Lower leg skin (tissue), 4 donors: ENCODE data around the gene SH3RF2. TPM values are rescaled to one million over a fixed set of nuclear protein-coding genes. Genes with fewer than 3 reads are reported as not detected.

Experiments used
- DNase-seq, 2 donors: peaks; one replicate each; pipeline ENCODE4 v3.0.0-alpha.2; 2019; ENCODE audit warnings: low spot score in 2 of 2
- H3K4me3 ChIP-seq: fragments of 200-600 bp; sonication (generic); 2 replicates; pipeline ENCODE4 v1.5.1; 2017; ENCODE audit warnings: mild to moderate bottlenecking, low read depth; ENCODE audit not compliant: poor library complexity, severe bottlenecking
- CTCF ChIP-seq, 3 donors: fragments of 450-650 bp; IDR thresholded peaks; one replicate each; pipeline ENCODE4 v1.5.1; 2016; ENCODE audit warnings: antibody characterized with exemption in 3 of 3, mild to moderate bottlenecking in 3 of 3, moderate library complexity in 2 of 3
- POLR2A ChIP-seq, 2 donors: fragments of 450-650 bp; IDR thresholded peaks; one replicate each; pipeline ENCODE4 v1.6.1; 2016 to 2017; ENCODE audit warnings: antibody characterized with exemption in 2 of 2, mild to moderate bottlenecking in 1 of 2, moderate library complexity in 1 of 2
- WGBS, 2 donors: methylation state at CpG; one replicate each; pipeline ENCODE4 v1.1.5; 2018; 5-methylcytosine and 5-hydroxymethylcytosine counted together
- intact Hi-C: fragments of 100-400 bp; cut with DNase I; formaldehyde crosslinking; loops from one replicate; pipeline ENCODE4 v1.15.0; 2023; ENCODE audit warnings: low total_unique reads
- total RNA-seq, 4 donors: library from RNA; depleted of rRNA; stranded (reverse); fragments of >200 nt; gene quantifications; one replicate each; pipeline ENCODE4 v1.1.0, GENCODE V29; 2016

Gene SH3RF2
- total RNA-seq, 4 donors from 2014 or later, result 109 to 169 (median 121) TPM

- H3K4me3 ChIP-seq, result peak overlapping the region; percentile 18
- intact Hi-C loops, result no loop called here
- WGBS, 2 donors, result 47 to 52% methylated on average over 23 of the region's 23 CpGs
- TF ChIP-seq POLR2A (IDR thresholded peaks at IDR 0.05) (no peak), CTCF (IDR thresholded peaks at IDR 0.05) (no peak)
- DNase-seq, result no peak
Observed at GRCh38 chr5:145937432-145938250, 1.3 kb downstream of the SH3RF2 start.

DNA sequence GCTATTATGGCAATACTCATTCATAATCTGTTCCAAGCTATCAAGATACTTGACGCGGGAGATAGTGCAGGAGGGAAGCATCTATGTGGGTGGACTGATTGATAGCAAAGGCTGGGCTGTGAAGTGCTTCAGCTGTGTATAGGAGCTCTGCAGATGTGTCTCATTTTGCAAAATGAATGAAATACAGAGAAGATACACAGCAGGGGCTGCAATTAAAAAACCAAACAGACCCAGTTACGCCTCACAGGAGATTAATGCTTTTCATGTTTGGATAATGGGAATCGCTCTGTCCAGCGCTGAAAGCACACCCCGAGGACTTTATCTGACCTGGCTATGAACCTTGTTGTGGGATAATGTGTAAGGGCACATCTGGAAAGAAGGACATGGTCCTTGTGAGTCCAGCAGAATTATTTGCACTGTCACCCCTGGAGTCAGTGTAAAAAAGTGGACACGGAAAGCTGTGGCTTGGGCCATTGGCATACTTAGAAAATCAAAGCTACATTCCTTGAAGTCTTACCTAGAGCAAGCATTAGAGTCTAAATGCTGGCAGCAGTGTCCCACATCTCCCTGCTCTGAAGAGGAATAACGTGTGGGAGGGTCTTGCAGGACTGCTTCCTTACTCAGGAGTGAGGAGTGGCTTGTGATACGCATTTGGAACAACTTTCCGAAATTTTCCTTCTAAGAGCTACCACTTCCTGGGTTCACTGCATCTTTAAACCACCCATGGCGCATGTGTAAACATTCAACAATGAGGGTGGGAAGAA lies 2.6 kb downstream of the SH3RF2 start:
- TF ChIP-seq POLR2A (IDR thresholded peaks at IDR 0.05) (no peak), CTCF (IDR thresholded peaks at IDR 0.05) (no peak)
- 27 to 44% methylated on average over 11 of the region's 11 CpGs for WGBS, 2 donors
- no peak for DNase-seq
- intact Hi-C loops, result no loop called here
- no peak overlapping the region for H3K4me3 ChIP-seq

- 57 to 65% methylated on average over 4 of the region's 4 CpGs for WGBS, 2 donors
- H3K4me3 ChIP-seq, result no peak overlapping the region
Observed at GRCh38 chr5:145939540-145940065, 3.2 kb downstream of the SH3RF2 start.

DNA sequence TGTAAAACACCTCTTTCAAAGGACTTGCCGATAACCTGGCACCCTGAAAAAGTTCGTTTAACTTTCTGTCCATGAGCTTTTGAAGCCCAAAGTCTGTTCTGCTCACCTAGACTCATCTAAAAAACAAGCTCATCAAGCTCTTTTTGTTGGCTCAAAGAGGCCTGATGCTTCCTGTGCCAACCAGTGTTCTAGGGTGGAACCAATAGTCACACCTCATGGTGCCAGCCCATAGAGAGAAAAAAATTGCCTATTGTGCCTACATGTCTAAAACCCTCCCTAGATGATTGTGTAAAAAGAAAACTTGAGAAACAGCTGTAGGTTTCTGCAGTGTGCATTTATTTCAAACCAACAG lies 4.7 kb downstream of the SH3RF2 start:
- peak in 1 of 2 donors; percentile 62 for DNase-seq
- no peak overlapping the region for H3K4me3 ChIP-seq
- intact Hi-C loops, result no loop called here
- WGBS, 2 donors, result 51 to 63% methylated on average over 2 of the region's 2 CpGs
- TF ChIP-seq CTCF (IDR thresholded peaks at IDR 0.05) (no peak), POLR2A (IDR thresholded peaks at IDR 0.05) (no peak)

More at GRCh38 chr5:145939540-145940065, 3.2 kb downstream of the SH3RF2 start:
- no peak for TF ChIP-seq CTCF (IDR thresholded peaks at IDR 0.05)
- TF ChIP-seq POLR2A (IDR thresholded peaks at IDR 0.05), result no peak
- DNase-seq, result no peak
- intact Hi-C loops, result no loop called here

DNA sequence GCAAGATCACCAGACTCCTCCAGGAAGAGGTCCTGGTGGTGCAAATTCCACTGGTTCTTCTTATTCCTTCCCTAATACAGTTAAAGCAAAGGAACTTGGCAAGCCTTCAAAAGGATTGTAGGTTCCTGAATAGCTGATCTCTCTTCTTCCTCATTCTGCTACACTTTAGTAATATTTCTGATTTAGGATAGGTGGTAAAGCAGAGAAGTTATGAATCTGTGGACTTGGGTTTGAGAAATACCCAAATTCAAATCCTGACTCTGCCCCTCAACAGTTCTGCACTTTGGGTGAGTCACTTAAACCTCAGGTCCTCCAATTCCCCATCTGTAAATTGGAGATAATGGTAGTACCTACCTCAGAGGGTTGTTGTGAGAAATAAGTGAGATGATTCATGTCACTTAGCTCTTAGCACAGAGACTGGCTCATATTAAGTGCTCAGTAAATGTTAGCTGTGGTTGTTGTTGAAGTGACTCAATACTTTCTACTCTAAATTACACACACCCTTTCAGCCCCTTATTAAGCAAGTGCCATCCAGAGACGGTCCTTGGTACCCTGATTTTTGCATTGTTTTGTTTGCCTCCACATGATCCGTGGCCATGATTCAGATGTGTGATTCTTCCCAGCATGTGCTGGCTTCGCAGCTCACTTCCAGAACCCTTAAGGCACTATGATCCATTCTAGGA lies 5.2 kb downstream of the SH3RF2 start:
- WGBS, 2 donors, result 52 to 60% methylated on average over 3 of the region's 3 CpGs
- DNase-seq, result no peak
- TF ChIP-seq CTCF (IDR thresholded peaks at IDR 0.05) (no peak), POLR2A (IDR thresholded peaks at IDR 0.05) (no peak)
- H3K4me3 ChIP-seq, result no peak overlapping the region
- intact Hi-C loops, result no loop called here
